GM12892 (cell line): ENCODE measurements around the gene SH2D7.

Experiments
- POLR2A ChIP-seq: IDR thresholded peaks from 2 replicates; pipeline ENCODE4 v1.6.1; 2011; ENCODE audit warnings: low read depth, low read length, control low read depth
- POLR2AphosphoS5 ChIP-seq: IDR thresholded peaks from 2 replicates; pipeline ENCODE4 v1.6.1; 2011; ENCODE audit warnings: low read depth, low read length, control low read depth
- TAF1 ChIP-seq: IDR thresholded peaks from 2 replicates; pipeline ENCODE4 v1.6.1; 2011; ENCODE audit warnings: low read depth, mild to moderate bottlenecking, control low read depth, low read length, borderline replicate concordance

GRCh38 chr15:78093242-78094020 is 1.1 kb downstream of the SH2D7 start:
- TF ChIP-seq POLR2AphosphoS5 (no peak), POLR2A (no peak), TAF1 (no peak)
